Adipocyte (in vitro differentiated cells): Measurements from ENCODE around the gene HBA1.
A peak's percentile ranks its signal among the peaks of the same experiment; 100 is the strongest.
"Not testable (repeated sequence)": the region's sequence is repeated elsewhere in the genome, so short reads cannot be mapped to it uniquely, and the experiment has no call there.

Source experiments
- DNase-seq: peaks from one replicate; pipeline ENCODE4 v3.0.0-alpha.2; 2015; ENCODE audit warnings: low read depth
- H3K27me3 ChIP-seq: replicated peaks from 2 replicates; pipeline ENCODE4 v1.7.0; 2013; ENCODE audit warnings: mild to moderate bottlenecking, low read length, moderate library complexity; ENCODE audit not compliant: control insufficient read depth, insufficient read depth
- H3K36me3 ChIP-seq: 2 replicates; pipeline ENCODE4 v1.7.0; 2013; ENCODE audit warnings: low read length, mild to moderate bottlenecking, moderate library complexity; ENCODE audit not compliant: control insufficient read depth, insufficient read depth, severe bottlenecking
- H3K4me1 ChIP-seq: 2 replicates; pipeline ENCODE4 v1.7.0; 2013; ENCODE audit warnings: mild to moderate bottlenecking, low read length, moderate library complexity; ENCODE audit not compliant: control insufficient read depth, insufficient read depth
- H3K4me3 ChIP-seq: 2 replicates; pipeline ENCODE4 v1.7.0; 2013; ENCODE audit warnings: mild to moderate bottlenecking, low read length, moderate library complexity
- H3K9ac ChIP-seq: 2 replicates; pipeline ENCODE4 v1.7.0; 2013; ENCODE audit warnings: mild to moderate bottlenecking, low read length, moderate library complexity
- H3K9me3 ChIP-seq: 2 replicates; pipeline ENCODE4 v1.7.0; 2013; ENCODE audit warnings: mild to moderate bottlenecking, low read length, moderate library complexity; ENCODE audit not compliant: control insufficient read depth

HBA1 gene

GRCh38 chr16:176477-177382, at the start of gene HBA1:
TSS of gene HBA1 (plus strand) at chr16:176680. CDS start at chr16:176717, 37 bp downstream.
- not testable (repeated sequence) for DNase-seq, H3K4me1 ChIP-seq, H3K9me3 ChIP-seq, H3K9ac ChIP-seq, H3K4me3 ChIP-seq, H3K36me3 ChIP-seq
- peaks cover 36% of the 10 kb centered on the region for H3K27me3 ChIP-seq

GRCh38 chr16:129075-129474, 47.4 kb upstream of the HBA1 start:
- no peak for DNase-seq
- Histone ChIP-seq H3K27me3 (no peaks in the 10 kb centered on the region), H3K4me3 (no peak overlapping the region), H3K36me3 (peaks cover 10% of the 10 kb centered on the region), H3K4me1 (peaks cover 10% of the 10 kb centered on the region), H3K9ac (no peak overlapping the region), H3K9me3 (no peaks in the 10 kb centered on the region)

GRCh38 chr16:130533-131173, 45.8 kb upstream of the HBA1 start:
- Histone ChIP-seq H3K9me3 (no peaks in the 10 kb centered on the region), H3K9ac (no peak overlapping the region), H3K36me3 (no peaks in the 10 kb centered on the region), H3K4me1 (peaks cover 10% of the 10 kb centered on the region), H3K4me3 (no peak overlapping the region), H3K27me3 (no peaks in the 10 kb centered on the region)
- DNase-seq, result no peak

- DNase-seq, result no peak
- Histone ChIP-seq H3K4me3 (no peak overlapping the region), H3K4me1 (peaks cover 11% of the 10 kb centered on the region), H3K27me3 (no peaks in the 10 kb centered on the region), H3K9me3 (no peaks in the 10 kb centered on the region), H3K9ac (no peak overlapping the region), H3K36me3 (no peaks in the 10 kb centered on the region)
These were observed 44.4 kb upstream of the HBA1 start for GRCh38 chr16:132120-132519.

GRCh38 chr16:133716-134115, 42.8 kb upstream of the HBA1 start:
- Histone ChIP-seq H3K36me3 (no peaks in the 10 kb centered on the region), H3K9ac (no peak overlapping the region), H3K4me1 (peaks cover 15% of the 10 kb centered on the region), H3K27me3 (no peaks in the 10 kb centered on the region), H3K9me3 (no peaks in the 10 kb centered on the region), H3K4me3 (no peak overlapping the region)
- no peak for DNase-seq

- Histone ChIP-seq H3K4me1 (peaks cover 15% of the 10 kb centered on the region), H3K4me3 (peak overlapping the region; percentile 88), H3K27me3 (no peaks in the 10 kb centered on the region), H3K9ac (peak overlapping the region; percentile 93), H3K36me3 (no peaks in the 10 kb centered on the region), H3K9me3 (no peaks in the 10 kb centered on the region)
- peak; percentile 60 for DNase-seq
These were observed 38.4 kb upstream of the HBA1 start for GRCh38 chr16:138049-138417.

GRCh38 chr16:140175-140857, 36.2 kb upstream of the HBA1 start:
- Histone ChIP-seq H3K9me3 (no peaks in the 10 kb centered on the region), H3K4me3 (no peak overlapping the region), H3K4me1 (peaks cover 5% of the 10 kb centered on the region), H3K27me3 (no peaks in the 10 kb centered on the region), H3K36me3 (no peaks in the 10 kb centered on the region), H3K9ac (no peak overlapping the region)
- no peak for DNase-seq

GRCh38 chr16:142405-142967, 34.0 kb upstream of the HBA1 start:
- no peaks in the 10 kb centered on the region for H3K9me3 ChIP-seq
- no peaks in the 10 kb centered on the region for H3K36me3 ChIP-seq
- DNase-seq, result no peak
- no peak overlapping the region for H3K4me3 ChIP-seq
- no peak overlapping the region for H3K9ac ChIP-seq
- peaks cover under 1% of the 10 kb centered on the region for H3K4me1 ChIP-seq
- H3K27me3 ChIP-seq, result no peaks in the 10 kb centered on the region

GRCh38 chr16:143047-143446, 33.4 kb upstream of the HBA1 start:
- H3K27me3 ChIP-seq, result peaks cover 3% of the 10 kb centered on the region
- H3K4me3 ChIP-seq, result no peak overlapping the region
- H3K4me1 ChIP-seq, result no peaks in the 10 kb centered on the region
- DNase-seq, result no peak
- H3K36me3 ChIP-seq, result no peaks in the 10 kb centered on the region
- H3K9ac ChIP-seq, result no peak overlapping the region
- H3K9me3 ChIP-seq, result no peaks in the 10 kb centered on the region

GRCh38 chr16:143456-143855, 33.0 kb upstream of the HBA1 start:
- Histone ChIP-seq H3K27me3 (peaks cover 5% of the 10 kb centered on the region), H3K9me3 (no peaks in the 10 kb centered on the region), H3K9ac (no peak overlapping the region), H3K4me1 (no peaks in the 10 kb centered on the region), H3K4me3 (no peak overlapping the region), H3K36me3 (no peaks in the 10 kb centered on the region)
- peak; percentile 34 for DNase-seq

- Histone ChIP-seq H3K9ac (no peak overlapping the region), H3K36me3 (no peaks in the 10 kb centered on the region), H3K4me1 (no peaks in the 10 kb centered on the region), H3K4me3 (no peak overlapping the region), H3K27me3 (peaks cover 9% of the 10 kb centered on the region), H3K9me3 (no peaks in the 10 kb centered on the region)
- DNase-seq, result no peak
These were observed 31.7 kb upstream of the HBA1 start for GRCh38 chr16:144797-145252.
